NCI-H345 treated with DMSO at 0.1 percent for 48 hours (cell line): ENCODE measurements around the gene TMEM35A.
"Not testable (repeated sequence)": the region's sequence is repeated elsewhere in the genome, so short reads cannot be mapped to it uniquely, and the experiment has no call there.

Source experiments
- DNase-seq: peaks from one replicate; lab custom pipeline; 2025; ENCODE audit not compliant: unreplicated experiment; lab: John Stamatoyannopoulos, UW

Gene TMEM35A, protein sequence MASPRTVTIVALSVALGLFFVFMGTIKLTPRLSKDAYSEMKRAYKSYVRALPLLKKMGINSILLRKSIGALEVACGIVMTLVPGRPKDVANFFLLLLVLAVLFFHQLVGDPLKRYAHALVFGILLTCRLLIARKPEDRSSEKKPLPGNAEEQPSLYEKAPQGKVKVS

DNA sequence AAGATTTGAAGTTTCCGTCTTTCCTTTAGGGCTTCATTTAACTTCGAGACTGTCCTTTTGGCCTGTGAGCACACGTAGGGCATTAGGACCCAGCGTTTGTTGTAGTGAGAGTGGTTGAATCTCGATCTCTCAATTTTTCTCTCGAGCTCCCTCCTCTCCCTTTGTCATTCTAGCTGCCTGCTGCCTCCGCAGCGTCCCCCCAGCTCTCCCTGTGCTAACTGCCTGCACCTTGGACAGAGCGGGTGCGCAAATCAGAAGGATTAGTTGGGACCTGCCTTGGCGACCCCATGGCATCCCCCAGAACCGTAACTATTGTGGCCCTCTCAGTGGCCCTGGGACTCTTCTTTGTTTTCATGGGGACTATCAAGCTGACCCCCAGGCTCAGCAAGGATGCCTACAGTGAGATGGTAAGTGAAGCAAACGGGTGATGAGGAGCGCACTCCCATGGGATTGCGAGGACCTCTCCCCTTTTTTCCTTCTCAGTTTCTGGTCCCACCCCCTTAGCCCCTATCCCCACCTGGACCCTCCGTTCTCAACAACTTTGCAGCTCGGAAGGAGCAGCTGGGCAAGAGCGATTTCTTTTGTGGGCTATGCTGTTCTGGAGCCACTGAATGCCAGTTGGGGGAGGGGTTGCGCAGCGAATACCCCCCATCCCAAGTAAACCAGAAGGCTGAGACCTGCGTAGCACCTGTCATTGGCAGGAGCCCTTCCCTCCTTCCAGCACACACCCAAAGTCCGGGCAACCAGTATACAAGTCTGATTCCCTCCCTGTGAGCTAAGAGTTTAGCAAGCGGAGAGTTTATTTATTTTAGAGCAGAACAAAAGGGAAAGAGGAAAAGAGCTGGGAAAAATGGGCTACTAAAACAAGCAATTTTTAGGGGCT, at the start of gene TMEM35A:
TSS of gene TMEM35A (plus strand) at position 164 of the 883 bp plus-strand sequence. CDS start at position 288, 124 bp downstream.
- DNase-seq = no peak

DNA sequence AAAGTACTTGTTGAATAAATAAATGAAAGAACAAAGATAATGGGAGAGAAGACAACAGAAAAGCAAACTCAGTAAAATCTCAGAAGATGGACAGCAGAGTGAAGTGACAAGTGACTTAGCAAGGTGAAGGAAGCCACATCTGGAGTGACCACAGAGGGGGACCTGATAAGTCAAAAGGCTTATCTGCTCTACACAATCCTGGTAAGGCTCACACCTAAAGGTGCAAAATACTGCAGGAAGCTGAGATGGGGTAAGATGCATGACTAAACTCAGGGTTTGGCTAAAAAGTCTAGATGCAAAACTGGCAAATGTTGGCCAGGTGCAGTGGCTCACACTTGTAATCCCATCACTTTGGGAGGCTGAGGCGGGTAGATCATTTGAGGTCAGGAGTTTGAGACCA, 49.0 kb upstream of the TMEM35A start:
- DNase-seq = no peak

DNA sequence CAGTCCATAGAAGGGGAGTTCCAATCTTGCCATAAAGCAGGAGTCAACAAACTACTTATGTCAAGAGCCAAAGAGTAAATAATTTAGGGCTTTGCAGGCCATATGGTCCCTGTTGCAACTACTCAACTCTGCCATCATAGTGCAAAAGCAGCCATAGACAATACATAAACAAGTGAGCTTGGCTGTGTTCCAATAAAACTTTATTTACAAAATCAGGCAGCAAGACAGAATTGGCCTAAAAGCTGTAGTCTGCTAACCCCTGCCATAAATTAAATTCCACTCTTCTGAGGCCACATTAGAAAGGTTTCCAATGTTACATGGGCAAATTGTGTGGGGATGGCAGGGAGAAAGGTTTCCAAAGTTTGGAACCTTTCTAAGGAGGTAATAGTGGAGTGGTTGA, 41.4 kb upstream of the TMEM35A start:
- DNase-seq = no peak

DNA sequence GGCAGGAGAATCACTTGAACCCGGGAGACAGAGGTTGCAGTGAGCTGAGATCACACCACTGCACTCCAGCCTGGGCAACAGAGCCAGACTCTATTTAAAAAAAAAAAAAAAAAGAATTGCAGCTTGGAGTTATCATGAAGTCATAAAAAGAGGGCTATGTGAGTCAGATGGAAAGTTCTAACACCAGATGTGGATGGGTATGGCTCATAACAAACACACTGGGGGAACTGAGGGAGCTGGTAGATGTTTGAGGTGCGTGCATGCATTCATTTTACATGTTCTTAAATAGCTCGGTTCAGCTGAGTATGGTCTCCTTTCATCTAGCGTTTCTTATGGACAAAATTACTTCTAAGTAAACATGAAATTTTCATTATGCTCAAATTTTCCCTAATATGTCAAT, 38.5 kb upstream of the TMEM35A start:
- no peak for DNase-seq

DNA sequence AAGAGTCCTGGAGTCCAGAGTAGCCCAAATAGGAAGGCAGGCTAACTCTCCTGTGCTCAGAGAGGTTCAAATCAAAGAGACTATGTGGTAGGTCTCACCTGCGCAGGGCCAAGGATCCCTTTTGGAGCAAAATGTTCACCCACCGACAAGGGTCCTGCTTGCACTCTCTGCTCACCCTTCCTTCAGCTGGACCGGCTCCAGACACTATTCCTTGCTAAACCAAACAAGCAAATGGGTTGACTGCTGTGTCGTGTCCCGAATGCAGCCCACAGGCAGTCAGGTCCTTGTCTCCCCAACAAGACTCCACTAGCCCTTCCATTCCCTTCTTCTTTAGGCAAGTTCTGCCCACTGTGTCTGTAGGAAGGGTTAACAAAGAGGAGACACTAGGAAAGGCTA, 27.5 kb upstream of the TMEM35A start:
- no peak for DNase-seq

DNA sequence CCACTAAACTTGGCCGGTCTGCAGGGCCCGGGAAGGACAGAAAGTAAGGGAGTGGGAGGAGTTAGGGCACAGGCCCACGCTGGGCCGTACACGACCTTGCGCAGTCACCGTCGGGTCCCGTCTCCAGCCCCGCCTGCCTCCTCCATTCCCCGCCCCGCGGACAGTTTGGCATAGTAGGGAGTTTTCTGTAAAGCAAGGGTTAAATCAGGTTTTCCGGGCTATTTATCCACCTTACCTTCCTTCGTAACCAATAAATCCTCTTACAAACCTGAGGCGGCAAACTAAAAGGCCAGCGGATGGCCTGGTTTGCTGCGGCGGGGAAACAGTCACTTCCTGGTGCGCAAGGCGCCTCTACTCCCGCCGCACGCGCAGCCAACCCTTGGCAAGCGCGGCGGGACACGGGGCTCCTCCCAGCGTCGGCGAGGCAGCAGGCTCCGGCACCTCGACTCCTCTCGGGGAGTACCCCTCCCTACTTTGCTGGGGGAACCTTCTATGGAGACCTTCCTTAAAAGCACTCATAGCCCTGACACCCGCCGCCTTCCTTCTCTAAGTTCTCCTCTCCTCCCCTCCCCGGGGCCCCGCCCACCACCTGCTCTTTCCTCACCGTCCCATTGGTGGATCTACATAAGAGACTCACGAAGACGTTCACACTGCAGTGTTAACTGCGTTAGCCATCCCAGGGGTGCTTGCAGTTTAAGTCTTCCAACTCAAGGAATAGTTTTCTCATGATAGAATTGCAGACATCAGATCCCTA, 27.0 kb upstream of the TMEM35A start, which contains the start of gene TRMT2B:
TSS of gene TRMT2B (minus strand) at position 563 of the 754 bp plus-strand sequence. CDS start 9,822 bp downstream, outside the sequence.
- DNase-seq = peak; percentile 60

DNA sequence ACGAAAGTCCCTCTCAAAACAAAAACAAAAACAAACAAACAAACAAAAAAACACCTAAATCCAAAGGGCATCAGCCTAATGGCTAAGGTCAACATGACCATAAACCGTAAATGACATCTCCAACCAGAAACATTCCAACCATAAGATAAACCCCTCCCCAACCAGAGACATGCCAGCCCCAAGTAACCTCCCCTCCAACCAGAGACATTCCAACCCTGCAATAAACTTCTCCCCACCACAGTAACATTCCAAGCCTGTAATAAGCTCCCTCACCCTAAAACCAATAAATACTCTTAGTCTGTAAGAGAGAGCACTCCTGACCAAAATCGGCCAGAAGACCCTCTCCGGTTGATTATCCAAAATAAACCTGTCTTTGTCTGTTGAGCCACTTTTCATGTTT, 22.1 kb upstream of the TMEM35A start:
- not testable (repeated sequence) for DNase-seq

DNA sequence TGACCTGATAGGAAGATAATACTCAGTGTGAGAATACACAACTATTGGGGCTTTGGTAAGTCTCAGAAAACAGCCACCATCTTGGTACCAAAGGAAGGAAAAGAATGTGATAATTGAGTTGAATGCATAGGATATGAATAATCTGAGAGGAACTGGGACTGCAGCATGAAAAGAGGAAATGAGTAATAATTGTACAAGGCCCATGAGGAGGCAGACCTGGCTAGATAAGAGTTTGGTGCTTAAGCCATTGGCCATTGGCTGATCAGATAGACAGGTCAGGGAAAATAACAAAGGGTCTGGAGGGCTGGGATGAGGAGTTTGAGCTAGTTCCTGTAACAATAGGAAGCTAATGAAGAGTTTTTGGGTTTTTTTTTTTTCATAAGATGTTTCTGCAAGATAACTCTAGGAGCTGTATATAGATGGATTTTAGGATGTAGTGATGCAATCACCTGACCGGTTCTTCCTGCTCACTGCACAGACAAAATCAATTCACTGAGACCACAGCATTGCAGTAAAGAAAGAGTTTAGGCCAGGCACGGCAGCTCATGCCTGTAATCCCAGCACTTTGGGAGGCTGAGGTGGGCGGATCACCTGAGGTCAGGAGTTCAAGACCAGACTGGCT, 21.5 kb upstream of the TMEM35A start:
- no peak for DNase-seq

DNA sequence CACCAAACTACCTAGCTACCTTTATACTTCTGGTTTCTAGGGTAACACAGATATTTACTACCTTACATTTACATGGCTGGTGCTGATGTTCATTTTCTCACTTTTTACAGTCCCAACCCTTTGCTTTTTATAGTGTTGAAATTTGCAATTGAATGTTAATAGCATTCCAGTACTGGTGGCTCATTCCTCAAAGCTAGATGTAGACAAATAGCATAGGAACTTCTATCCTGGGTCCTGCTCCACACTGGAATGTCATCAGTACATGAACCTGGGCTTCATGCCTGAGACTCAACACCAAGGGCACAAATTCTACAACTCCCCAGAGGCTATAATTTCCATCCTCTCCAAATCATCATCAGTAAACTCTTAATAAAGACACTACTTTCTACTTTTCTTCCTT, 16.5 kb upstream of the TMEM35A start:
- no peak for DNase-seq

DNA sequence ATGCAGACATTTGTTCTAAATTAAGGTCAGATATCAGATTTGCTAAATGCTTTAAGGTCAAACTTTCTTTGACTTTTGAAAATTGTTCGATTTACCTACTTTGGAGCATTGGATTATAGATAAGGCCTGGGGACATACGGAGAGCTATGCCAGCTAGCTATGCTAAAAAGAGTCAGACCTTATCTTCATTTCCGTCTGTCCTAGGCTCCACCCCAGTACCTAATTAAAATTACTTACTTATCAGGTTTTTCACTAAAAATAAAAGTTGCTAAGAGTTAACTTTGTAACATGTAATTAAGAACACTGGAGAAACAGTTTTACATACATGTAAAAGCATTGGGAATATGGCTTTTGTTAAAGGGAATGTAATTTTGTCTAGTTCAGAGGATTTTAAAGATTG, 7.1 kb upstream of the TMEM35A start:
- DNase-seq = no peak

DNA sequence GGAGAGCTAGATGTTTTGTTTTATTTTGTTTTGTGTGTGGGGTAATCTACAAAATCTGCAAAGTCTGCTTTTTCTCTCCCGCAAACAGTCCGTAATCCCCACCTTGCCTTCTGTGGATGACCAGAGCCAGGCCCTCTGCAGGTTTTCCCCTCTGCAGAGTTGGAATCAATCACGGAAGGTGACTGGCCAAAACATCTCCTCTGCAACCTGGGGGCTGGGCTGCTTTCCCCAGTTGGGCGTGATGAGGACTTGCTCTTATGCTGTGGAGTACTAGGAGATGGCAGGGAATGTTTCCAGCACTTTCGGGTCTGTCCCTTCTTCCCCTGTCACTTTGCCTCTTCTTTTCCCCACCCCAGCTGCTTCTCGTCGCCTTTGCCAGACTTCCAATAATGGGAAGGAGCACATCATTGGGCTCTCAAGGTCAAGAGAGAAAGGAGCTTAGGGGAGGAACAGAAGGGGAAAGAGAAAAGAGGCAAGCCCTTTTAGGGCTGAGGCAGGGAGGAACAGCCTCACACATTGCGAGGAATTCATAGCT, 1.1 kb downstream of the TMEM35A start:
- no peak for DNase-seq

DNA sequence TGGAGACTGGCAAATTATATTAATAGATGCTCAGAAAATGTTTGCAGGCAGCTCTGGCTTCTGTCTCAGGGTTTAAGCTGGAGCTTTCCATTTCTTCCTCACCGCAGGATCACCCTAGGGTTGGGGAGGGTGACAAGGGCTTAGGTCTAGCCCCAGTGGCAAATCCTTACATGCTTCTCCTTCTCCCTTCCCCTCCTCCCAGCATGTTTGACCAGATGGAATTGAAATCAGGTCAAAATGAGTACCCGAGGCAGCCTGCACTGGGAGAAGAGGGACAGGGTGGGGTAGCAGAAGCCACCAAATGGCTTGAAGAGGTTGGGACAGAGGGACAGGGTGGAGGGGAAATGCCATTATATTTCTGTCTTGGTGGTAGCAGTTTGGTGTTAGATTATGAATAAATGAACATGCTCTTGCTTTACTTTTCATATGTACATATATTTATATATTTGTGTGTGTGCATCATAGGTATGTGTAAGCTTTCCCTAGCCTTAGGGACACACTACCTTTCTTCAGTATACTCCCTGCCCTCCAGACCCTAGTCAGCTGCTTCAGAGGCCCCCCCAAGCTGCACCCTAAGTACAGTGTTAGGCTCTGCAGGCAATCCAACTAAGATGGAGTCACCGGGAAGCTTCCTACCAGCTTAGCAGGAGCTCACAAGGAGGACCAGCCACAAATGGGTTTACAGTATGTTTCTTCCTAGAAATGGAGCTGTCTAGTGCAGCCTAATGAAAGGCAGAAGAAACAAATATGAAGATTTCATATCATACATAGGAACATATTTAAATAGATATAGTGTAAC, 1.8 kb downstream of the TMEM35A start:
- DNase-seq = no peak

DNA sequence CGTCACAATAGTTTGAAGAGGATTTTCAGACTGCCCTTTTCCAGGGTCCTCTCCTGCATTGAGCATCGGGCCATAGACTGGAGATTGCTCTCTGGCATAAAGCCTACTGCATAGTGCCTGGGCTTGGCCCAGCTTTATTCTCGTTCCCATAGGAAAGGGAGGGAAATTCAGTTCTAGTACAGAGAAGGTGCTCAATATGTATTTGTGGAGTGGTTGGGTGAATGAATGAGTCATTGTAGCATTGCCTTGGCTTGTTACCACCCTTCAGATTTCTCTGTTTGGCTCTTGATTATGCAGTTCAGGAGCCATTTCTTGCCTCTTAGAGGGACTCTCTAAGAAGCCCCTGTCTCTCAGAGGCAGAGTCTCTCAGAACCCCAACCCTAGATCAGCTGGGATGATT, 2.6 kb downstream of the TMEM35A start:
- no peak for DNase-seq

DNA sequence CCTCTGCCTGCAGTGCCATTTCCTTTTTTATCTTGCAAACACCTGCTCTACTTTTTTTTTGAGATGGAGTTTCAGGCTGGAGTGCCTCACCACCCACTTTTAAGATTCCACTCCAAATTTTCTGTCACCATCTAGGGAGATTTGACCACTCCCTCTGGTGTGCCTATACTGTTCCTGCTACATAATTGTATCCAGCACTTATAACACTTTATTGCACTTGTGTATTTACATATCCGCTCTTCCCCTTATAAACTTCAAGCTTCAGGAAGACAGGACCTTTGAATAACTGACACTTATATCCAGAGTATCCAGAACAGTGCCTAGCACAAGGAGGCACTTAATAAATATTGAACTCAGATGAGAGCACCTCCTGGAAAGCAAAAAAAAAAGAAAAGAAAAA, 13.1 kb downstream of the TMEM35A start:
- no peak for DNase-seq

DNA sequence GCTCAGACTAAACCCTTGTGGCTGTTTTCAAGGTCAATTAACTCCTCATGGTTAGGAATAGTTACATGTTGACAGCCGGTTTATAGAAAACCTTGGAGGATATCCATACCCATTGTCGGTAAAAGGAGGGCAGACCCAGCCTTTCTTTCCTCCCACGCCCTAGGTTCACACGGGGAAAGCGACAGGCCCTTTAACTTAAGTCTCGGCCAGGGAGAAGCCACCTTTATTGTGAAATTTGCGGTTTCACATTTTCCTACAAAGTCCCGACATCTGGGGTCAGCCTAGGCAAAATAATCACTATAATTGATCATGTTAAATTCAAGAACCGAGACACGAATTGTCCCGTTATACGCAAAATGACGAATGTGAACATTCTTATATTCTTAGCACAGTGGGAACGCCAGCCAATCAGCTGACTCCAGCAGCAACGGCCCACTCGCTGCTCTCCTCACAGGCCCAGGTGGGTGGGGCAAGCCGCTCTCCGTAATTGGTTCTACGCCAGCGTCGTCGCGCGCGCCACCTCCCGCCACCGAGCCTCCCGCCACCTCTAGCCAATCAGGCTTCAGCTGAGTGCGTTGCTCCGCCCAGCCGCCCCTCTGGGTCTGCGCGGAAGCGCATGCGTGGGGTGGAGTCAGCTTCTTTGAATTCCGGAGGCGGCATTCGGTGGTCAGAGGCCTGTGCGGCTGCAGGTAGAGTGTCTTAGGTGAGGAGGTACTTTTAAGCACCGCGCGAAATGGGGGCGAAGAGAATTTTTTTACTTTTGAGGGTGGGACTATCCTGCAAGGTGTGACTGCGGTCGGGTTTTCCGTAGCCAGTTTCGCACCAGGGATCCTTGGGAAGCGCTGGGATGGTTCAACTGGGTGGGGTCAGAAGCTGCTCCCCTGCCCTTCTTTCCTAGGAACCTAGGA, 19.1 kb downstream of the TMEM35A start, which contains the start of gene CENPI:
TSS of gene CENPI (plus strand) at position 659 of the 908 bp plus-strand sequence. CDS start 2,867 bp downstream, outside the sequence.
- peak; percentile 83 for DNase-seq

DNA sequence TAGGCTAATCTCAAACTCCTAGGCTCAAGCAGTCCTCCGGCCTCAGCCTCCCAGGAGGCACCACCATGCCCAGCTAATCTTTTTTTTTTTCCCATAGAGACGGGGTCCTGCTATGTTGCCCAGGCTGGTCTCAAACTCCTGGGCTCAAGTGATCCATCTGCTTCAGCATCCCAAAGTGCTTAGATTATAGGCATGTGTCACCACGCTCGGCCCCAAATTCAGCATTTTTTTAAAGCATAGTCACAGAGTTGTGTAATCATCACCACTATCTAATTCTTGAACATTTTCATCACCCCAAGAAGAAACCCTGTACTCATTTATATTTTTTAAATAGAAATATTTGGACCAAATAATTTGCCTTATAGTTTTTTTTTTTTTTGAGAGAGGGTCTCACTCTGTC, 29.6 kb downstream of the TMEM35A start:
- no peak for DNase-seq

DNA sequence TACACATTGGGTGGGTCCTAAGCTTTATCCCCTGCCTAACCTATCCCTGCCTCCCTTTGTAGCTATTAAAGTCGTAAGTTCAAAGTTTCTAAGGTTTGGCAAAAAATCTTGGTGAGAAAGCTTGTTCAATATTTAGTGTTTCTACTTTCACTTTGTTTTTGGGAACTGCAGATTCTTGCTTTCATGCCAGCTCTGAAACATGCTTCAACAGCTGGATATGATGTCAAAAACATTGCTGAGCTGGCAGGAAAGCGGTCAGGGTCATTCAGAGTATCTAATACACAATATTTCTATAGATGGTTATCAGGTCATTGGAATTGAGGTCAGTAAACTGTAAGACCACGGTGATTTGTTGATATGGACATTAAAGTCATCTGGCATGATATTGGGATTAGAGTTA, 39.0 kb downstream of the TMEM35A start:
- DNase-seq = no peak

DNA sequence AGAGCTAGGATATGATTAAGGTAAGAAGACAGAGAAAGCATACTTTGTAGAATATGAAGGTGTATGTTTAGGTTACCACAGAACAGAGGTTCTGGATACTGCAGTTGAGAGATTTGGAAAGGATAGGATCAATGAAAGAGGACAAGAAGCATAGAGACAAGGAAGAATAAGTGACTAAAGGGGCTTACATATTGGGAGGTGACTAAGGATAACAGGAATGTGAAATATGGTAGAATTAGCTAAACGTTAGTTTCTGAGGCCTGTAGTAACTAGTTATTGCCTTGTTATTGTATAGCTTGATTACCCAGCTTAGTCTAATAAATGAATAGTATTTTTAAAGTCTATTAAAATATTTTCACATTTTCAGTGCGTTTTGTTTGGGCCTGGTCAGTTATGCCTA, 57.6 kb downstream of the TMEM35A start:
- no peak for DNase-seq
